Measurements from ENCODE around the gene CSNK1A1.
A peak's percentile ranks its signal among the peaks of the same experiment; 100 is the strongest.

CSNK1A1 gene

GRCh38 chr5:149488645-149489306 is 62.5 kb downstream of the CSNK1A1 start:
- TF ChIP-seq MAX (IDR thresholded peaks at IDR 0.05) (no peak), EGR1 (IDR thresholded peaks at IDR 0.05) (no peak)

- TF ChIP-seq TAF1 (IDR thresholded peaks at IDR 0.05; ENCODE audit: low read depth) = no peak
- no peak for TF ChIP-seq CREB1 (IDR thresholded peaks at IDR 0.05; ENCODE audit: low read depth)
- TF ChIP-seq EGR1 (IDR thresholded peaks at IDR 0.05) = no peak
- TF ChIP-seq ZBTB7A (IDR thresholded peaks at IDR 0.05; ENCODE audit: low read depth) = no peak
- TF ChIP-seq CEBPB (IDR thresholded peaks at IDR 0.05) = no peak
Observed at GRCh38 chr5:149487672-149488071, 63.6 kb downstream of the CSNK1A1 start.

GRCh38 chr5:149486726-149487635 is 64.3 kb downstream of the CSNK1A1 start:
- TF ChIP-seq TAF1 (IDR thresholded peaks at IDR 0.05; ENCODE audit: low read depth) (no peak), RAD21 (IDR thresholded peaks at IDR 0.05; ENCODE audit: low read depth) (no peak), EGR1 (IDR thresholded peaks at IDR 0.05) (no peak), MAX (IDR thresholded peaks at IDR 0.05) (no peak), EP300 (IDR thresholded peaks at IDR 0.05; ENCODE audit: borderline replicate concordance) (no peak), REST (IDR thresholded peaks at IDR 0.05; ENCODE audit: low read depth) (no peak), CEBPB (IDR thresholded peaks at IDR 0.05) (no peak), CREB1 (IDR thresholded peaks at IDR 0.05; ENCODE audit: low read depth) (no peak), NFIC (IDR thresholded peaks at IDR 0.05) (no peak), TCF12 (IDR thresholded peaks at IDR 0.05; ENCODE audit: low read depth) (no peak), TEAD4 (IDR thresholded peaks at IDR 0.05) (no peak), USF1 (IDR thresholded peaks at IDR 0.05) (no peak), YY1 (IDR thresholded peaks at IDR 0.05; ENCODE audit: low read depth) (no peak), FOXM1 (IDR thresholded peaks at IDR 0.05; ENCODE audit: borderline replicate concordance, low read depth) (no peak), ZBTB7A (IDR thresholded peaks at IDR 0.05; ENCODE audit: low read depth) (no peak)

GRCh38 chr5:149485655-149486615 is 65.3 kb downstream of the CSNK1A1 start:
- TF ChIP-seq CREB1 (IDR thresholded peaks at IDR 0.05; ENCODE audit: low read depth) (no peak), EP300 (IDR thresholded peaks at IDR 0.05; ENCODE audit: borderline replicate concordance) (peak; percentile 59; the same call in 1 of the 2 replicates), CEBPB (IDR thresholded peaks at IDR 0.05) (no peak), TEAD4 (IDR thresholded peaks at IDR 0.05) (peak; percentile 52; the same call in 1 of the 2 replicates), TAF1 (IDR thresholded peaks at IDR 0.05; ENCODE audit: low read depth) (no peak), TCF12 (IDR thresholded peaks at IDR 0.05; ENCODE audit: low read depth) (no peak), REST (IDR thresholded peaks at IDR 0.05; ENCODE audit: low read depth) (no peak), NFIC (IDR thresholded peaks at IDR 0.05) (peak; percentile 6), ZBTB7A (IDR thresholded peaks at IDR 0.05; ENCODE audit: low read depth) (no peak), EGR1 (IDR thresholded peaks at IDR 0.05) (no peak), USF1 (IDR thresholded peaks at IDR 0.05) (no peak), FOXM1 (IDR thresholded peaks at IDR 0.05; ENCODE audit: borderline replicate concordance, low read depth) (no peak), RAD21 (IDR thresholded peaks at IDR 0.05; ENCODE audit: low read depth) (no peak; the same call in 1 of the 2 replicates), YY1 (IDR thresholded peaks at IDR 0.05; ENCODE audit: low read depth) (no peak), MAX (IDR thresholded peaks at IDR 0.05) (0 out of 2 replicates have a peak, but pooled peaks have one; percentile 28)

Measured in Ishikawa (cell line).